ENCODE results near the gene ANAPC7. TPM values are rescaled to one million over a fixed set of nuclear protein-coding genes. Genes with fewer than 3 reads are reported as not detected.
"Not testable (repeated sequence)": the region's sequence is repeated elsewhere in the genome, so short reads cannot be mapped to it uniquely, and the experiment has no call there.

Gene ANAPC7
- total RNA-seq, 1 donor from 2014 or later, result 19.7 TPM

DNA sequence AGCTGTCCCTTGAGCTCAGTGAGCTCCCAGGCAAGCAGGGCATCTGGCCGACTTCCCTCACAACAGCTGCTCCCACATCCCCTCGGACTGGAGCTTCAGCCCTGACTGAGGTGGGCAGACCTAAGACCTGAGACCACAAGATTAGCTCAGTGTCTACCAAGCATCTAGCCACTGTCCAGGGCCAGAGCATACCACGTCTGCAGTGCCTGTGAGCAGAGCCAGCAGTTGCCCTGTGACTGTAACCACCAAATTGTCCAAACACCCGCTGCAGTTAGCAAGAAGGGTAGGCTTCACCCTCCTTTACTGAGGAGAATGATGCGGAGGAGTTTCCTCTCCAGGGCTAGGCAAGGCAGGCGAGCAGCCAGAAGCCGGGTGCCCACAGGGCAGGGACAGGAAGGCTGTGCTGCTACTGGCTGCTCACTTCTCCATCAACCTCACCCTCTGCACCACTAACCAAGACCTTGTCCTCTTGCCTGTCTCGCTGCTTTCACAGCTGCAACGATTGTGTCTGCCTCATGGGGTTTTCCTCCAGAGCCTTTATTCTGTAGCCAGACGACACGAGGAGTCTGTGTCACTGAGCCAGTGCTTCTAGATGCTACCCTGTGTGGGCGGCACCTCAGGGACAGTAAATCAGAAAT, 53.9 kb downstream of the ANAPC7 start:
- no peak for DNase-seq (ENCODE audit: low spot score)

DNA sequence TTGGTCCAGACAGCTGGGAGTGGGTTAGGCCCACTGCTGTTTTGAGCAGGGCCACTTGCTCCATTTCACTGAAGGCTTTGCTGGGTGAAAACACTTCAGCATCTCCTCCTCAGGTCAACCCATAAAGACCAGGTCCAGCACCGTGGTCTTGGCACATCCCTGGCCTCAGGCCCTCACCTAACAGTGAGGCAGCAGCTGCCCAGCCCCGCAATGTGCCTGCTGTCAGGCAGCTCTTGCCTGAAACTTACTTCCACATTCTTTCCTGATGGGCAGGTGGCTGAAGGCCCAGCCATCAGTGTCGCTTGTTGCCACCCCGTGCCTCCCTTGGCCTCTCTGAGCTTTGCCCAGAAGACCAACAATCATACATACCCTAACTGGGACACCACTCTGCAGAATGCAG, 54.4 kb downstream of the ANAPC7 start:
- no peak for DNase-seq (ENCODE audit: low spot score)

DNA sequence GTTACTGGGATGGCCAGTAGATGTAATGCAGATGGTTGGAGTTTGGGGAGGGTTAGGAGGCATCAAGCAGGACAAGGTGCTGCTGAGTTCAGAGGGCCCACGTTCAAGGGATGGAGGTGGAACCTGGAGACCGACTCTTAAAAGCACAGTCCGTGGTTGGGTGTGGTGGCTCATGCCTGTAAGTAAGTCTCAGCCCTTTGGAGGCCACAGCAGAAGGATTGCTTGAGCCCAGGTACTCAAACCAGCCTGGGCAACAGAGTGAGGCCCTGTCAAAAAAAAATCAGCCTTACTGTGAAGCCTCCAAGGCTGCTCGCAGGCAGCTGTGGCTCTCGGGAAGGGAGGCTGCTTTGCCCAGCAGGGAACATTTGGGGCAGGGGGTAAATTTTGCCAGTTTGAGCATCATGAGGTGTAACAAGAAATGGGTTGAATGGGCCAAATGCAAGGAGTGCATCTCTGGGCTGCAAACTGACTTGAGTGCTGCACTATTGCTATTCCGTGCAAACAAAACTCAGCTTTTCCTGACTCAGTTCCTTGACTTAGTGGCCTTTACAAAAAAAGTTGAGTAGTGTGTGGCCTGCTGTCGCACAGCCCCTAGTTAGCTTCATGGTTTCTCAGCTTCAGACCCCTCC, 55.0 kb downstream of the ANAPC7 start:
- no peak for DNase-seq (ENCODE audit: low spot score)

DNA sequence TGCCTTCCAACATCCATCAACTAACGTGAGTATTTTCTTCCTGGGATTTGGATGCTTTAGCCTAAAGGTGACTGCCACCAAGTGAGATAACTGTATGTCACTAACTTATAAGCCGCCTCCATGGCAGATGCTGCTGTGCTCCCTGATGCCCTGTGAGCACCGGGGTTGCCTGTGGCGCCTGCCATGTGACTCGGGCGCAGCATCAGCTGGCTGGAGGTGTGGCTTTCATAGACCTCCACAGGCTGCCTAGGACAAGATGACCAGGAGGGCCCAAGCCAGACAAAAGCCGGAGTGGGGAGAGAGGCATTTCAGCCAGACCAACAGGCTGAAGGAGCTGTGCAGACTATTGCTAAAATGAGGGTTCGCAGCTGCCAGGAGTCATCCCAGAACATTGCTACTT, 55.7 kb downstream of the ANAPC7 start:
- no peak for DNase-seq (ENCODE audit: low spot score)

DNA sequence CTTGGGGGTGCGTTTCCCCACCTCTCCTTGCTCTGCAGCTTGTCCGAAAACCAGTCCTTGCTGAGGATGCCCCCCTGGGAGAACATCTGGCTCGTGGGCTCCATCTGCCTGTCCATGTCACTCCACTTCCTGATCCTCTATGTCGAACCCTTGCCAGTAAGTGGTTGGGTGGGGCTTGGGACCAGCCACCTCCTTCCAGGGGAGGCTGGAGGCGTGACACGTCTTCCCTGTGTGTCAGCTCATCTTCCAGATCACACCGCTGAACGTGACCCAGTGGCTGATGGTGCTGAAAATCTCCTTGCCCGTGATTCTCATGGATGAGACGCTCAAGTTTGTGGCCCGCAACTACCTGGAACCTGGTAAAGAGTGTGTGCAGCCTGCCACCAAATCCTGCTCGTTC, 57.5 kb downstream of the ANAPC7 start:
- DNase-seq (ENCODE audit: low spot score), result no peak

DNA sequence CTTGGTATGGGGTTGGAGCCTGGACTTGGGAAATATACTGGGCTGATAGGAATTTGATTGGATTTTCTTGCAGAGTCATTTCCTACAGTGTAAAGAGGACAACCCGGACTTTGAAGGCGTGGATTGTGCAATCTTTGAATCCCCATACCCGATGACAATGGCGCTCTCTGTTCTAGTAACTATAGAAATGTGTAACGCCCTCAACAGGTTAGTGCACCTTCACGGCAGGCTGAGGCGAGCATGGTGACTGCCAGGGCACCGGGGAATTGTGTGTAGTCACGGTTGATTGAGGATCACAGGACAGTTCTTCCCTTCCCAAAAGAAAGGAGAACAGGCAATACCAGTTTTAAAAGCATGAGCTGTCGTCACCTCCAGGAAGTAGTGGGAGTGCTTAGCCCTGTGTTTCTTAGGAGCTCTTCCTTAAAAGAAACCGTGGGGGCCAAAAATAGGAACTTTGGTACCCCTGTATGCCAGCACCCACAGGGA, 58.3 kb downstream of the ANAPC7 start:
- peak; percentile 53 for DNase-seq (ENCODE audit: low spot score)

DNA sequence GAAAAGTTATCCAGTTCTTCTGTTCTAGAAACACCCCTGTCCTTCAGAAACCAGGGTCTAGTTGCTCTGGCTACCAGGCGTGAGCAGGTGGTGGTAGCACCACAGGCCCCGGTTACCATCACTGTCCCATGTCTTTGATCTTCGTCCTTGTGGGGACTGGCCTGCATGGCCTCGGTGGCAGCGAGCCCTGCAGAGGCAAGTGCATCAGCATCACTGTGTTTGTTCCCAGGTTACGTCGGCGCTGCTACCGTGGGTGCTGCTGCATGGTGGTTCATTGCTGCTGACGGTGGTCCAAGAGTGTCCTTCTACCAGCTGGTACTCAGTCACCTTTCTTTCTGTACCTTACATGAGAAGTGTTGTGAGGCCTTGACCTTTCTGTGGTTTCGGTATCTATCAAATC, 58.9 kb downstream of the ANAPC7 start:
- no peak for DNase-seq (ENCODE audit: low spot score)

DNA sequence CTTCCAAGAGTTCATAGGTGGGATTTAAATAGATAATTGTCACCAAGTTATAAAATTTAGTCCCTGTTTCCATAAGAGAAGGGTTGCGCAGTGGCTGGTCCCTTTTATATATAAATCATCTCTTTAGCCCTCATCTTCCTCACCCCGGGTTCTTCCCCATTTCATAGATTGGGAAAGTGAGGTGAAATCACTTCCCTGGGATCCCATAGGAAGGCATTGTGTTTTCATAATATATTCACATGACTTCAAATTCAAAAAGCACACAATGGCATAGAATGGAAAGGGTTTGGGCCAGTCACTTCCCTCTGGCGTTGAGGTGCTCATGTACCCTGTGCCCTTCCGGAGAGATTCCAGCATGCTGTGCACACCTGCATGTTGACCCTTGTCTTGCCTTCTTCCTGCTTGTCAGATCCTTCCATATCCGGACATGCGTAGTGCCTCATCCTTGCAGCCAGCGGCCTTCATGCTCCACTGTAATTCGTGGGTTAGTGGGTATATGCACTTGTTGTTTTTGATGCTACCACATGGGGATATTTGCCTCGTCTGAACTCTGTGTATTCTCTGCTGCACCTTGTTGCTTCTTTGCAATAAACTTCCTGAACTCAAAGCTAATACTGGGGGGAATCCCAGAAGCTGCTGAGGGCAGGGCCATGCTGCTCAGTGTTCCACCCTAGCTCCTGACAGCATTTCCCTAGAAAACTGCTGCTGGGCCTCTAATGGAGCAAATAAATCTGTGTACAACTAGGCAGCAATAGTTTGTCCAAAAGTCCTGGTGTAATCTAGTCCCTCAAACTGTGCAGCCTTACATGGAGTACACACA, 59.6 kb downstream of the ANAPC7 start:
- DNase-seq (ENCODE audit: low spot score), result no peak

DNA sequence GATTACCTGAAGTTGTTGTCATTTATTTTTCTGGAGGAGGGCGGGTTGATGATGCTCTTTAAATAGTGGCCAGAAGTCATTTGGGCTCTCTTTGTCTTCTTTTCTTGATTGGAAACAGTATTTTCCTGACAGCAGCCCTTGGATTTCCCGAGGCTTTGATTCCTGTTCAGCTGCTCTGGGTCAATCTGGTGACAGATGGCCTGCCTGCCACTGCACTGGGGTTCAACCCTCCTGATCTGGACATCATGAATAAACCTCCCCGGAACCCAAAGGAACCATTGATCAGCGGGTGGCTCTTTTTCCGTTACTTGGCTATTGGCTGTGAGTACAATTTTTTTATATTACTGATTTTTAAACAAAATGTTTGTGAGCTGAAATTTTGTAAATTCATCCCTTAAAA, 60.4 kb downstream of the ANAPC7 start:
- no peak for DNase-seq (ENCODE audit: low spot score)

DNA sequence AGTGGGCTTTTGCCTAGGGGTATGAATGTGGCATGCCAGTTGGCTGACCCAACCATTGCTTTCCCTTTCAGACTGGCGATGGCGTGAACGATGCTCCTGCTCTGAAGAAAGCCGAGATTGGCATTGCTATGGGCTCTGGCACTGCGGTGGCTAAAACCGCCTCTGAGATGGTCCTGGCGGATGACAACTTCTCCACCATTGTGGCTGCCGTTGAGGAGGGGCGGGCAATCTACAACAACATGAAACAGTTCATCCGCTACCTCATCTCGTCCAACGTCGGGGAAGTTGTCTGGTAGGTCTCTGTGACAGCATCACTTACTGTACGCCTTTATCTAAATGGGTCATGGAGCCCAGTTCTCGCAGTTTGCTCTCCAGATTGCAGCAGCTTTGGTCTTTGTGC, 61.4 kb downstream of the ANAPC7 start:
- DNase-seq (ENCODE audit: low spot score), result no peak

DNA sequence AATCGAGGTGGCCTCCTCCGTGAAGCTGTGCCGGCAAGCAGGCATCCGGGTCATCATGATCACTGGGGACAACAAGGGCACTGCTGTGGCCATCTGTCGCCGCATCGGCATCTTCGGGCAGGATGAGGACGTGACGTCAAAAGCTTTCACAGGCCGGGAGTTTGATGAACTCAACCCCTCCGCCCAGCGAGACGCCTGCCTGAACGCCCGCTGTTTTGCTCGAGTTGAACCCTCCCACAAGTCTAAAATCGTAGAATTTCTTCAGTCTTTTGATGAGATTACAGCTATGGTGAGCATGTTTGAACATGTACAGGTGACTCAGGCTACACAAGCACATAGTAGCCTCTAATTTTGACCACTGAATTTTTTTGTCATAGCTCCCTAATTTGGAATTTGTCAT, 62.8 kb downstream of the ANAPC7 start:
- no peak for DNase-seq (ENCODE audit: low spot score)

DNA sequence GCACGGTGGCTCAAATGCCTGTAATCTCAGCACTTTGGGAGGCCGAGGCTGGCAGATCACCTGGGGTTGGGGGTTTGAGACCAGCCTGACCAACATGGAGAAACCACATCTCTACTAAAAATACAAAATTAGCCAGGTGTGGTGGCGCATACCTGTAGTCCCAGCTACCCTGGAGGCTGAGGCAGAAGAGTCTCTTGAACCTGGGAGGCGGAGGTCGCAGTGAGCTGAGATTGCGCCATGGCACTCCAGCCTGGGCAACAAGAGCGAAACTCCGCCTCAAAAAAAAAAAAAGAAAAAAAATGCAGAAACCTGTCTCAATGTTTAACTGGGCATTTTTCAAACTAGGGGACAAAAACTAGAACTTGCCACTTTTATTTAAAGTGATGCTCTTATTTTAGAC, 63.2 kb downstream of the ANAPC7 start:
- not testable (repeated sequence) for DNase-seq (ENCODE audit: low spot score)

DNA sequence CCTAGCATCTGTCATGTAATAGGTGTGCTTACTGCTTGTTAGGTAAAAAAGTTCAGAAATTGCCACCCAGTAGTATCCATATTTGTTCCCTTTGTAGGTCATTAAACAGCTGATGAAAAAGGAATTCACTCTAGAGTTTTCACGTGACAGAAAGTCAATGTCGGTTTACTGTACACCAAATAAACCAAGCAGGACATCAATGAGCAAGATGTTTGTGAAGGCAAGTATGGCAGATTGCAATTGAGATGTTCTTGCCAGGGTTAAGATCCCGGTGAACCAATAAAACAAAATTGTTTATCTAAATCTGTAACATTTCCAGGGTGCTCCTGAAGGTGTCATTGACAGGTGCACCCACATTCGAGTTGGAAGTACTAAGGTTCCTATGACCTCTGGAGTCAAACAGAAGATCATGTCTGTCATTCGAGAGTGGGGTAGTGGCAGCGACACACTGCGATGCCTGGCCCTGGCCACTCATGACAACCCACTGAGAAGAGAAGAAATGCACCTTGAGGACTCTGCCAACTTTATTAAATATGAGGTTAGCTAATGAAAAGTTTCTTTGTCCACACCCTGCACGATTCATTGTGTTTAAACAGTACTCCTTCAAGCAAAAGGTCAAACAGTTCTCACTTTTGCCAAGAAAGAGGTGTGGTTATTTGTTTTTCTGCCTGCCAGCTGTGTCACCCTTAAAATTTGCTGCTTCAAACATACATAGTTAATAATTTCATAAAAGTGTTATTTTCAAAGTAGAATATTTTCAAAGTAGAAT, 64.1 kb downstream of the ANAPC7 start:
- DNase-seq (ENCODE audit: low spot score), result no peak

DNA sequence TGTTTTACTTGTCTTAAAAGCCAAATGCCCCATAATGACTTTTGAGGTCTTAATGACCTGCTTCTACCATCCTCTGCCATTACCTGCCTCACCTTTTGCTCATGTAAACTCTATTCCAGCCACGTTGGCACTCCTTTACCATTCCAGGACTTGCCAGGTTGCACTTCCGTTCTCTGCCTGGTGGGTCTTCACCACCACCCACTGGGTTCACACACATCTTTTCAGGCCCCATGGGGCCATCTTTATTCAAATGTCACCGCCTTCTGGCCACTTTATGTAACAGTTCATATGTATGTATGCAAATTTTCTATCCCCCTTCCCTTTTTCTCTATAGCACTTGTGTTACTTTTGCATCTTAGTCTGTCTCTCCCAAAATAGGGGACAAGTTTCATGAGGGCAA, 64.8 kb downstream of the ANAPC7 start:
- DNase-seq (ENCODE audit: low spot score), result no peak

DNA sequence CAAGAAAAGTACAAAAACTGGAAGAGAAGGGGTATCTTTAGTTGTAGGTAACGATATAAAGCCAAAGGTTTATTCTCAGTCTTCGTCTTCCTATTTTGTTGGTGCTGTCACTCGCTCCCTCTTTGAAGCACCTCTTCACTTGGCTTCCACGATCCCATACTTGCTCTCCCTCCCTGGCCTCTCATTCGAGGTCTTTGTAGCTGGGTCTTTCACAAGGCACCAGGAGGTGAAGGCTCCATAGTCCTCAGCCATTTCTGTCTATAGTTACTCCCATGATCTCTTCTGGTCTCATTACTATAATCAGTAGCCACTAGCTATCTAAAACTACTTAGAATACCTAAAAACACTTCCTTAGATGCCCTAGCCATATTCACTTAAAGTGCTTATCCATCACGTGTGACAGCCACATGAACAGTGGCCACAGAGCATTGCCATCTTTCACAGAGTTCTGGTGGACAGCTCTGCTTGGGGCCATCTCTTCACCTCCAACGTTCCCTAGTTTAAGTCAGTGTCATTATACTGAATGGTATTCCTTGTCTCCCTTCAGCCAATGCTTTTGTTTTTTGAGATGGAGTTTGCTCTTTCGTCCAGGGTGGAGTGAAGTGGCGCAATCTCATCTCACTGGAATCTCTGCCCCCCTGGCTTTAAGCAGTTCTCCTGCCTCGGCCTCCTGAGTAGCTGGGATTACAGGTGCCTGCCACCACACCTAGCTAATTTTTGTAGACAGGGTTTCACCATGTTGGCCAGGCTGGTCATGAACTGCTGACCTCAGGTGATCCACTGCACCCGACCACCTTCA, 65.4 kb downstream of the ANAPC7 start:
- DNase-seq (ENCODE audit: low spot score), result no peak

DNA sequence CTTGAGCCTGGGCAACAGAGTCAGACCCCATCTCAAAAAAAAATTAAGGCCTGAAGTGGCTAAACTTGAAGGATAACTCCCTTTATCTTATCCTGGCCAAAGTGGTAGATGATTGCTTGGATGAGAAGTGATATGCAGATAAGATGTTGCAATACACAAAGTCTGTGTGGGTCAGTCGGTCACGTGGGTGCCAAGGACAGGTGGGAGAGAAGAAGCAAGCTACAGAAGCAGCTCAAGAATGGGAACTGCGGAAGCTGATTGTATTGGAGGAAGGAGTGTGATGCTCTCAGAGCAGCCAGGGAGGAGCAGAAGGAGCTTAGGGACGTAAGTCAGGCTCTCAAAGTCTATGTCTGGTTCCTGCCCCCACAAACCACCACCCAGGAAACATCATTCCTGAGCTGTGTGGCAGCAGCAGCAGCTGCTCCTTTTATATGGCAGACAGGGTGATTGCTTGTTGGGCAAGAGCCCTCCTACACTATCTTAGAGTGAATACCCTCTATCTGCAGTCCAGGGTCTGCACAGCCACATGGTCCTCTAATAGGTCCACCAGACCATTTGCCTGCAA, 67.9 kb downstream of the ANAPC7 start:
- no peak for DNase-seq (ENCODE audit: low spot score)

DNA sequence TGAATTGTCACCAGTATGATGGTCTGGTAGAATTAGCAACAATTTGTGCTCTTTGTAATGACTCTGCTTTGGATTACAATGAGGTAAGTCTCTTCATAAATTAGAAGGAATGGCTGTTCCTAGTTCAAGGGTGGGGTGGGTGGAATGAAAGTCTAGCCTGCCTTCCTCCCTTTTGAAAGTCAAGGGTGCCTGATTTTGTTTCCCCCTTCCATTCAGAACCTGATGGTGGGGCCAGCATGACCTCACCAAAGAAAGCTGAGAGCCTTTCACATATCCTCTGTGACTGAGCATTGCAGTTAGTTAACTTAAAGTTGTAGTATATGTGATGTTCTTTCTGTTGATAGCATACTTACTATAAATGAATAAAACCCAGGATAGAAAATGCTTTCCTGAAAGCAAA, 70.3 kb downstream of the ANAPC7 start:
- DNase-seq (ENCODE audit: low spot score), result no peak

DNA sequence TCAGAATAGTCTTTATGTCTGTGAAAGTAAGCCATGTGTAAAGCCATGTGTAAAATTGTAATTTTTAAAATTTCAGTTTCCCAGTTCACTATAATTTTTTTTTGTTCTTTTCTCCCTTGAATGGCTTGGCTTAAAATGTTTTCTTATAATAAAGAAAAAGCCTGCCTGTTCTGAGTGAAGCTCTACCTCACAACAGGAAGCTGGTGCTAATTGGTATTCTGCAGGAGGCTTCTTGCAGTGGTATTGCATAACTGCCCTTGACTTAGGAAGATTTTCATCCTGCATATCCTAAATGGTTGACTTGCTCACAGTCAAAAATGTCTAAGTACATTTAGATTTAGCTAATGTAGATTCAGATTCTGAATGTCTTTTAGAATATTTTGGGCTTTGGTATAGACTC, 73.0 kb downstream of the ANAPC7 start:
- no peak for DNase-seq (ENCODE audit: low spot score)

DNA sequence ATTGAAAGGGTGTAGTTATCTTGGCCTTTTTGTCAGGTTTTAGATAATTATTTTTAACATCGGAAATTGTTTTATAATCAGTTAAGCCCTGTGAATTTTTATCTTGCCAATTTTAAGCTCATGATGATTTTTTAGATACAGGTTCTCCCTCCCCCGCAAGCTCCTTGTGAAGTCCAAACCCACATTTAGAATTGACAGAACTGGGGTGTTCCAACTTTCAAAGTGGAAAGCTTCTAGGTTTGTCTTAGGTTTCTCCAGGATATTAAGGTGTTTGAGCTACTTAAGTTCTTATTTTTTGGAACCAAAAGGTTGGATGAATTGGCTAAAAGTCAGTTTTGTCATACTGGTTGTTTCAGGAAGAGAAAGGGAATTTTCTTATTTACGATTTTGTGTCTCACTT, 73.4 kb downstream of the ANAPC7 start:
- no peak for DNase-seq (ENCODE audit: low spot score)

DNA sequence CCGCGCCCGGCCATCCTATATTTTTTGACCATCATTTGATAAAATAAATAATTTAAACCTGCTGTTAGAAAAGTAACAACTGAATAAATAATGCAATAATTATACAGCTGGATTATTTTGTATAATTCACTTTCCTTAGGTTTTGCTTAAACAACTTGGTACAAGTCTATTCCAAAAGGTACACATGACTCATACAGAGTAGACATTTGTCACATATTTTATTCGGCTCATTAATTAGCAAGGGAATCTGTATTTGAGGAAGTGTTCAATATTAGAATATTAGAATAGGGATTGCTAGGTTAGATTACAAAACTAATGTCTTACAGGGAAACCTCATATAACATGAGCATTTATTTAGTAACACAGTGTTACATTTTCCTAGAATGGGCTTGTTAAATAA, 73.8 kb downstream of the ANAPC7 start:
- no peak for DNase-seq (ENCODE audit: low spot score)
